HG03342 (cell line): Measurements from ENCODE around the gene GALNT10.

ENCODE experiments used
- ATAC-seq: cut with Tn5 transposase; IDR thresholded peaks from one replicate; pipeline ENCODE4 v1.9.1; 2021; ENCODE audit warnings: mild to moderate bottlenecking, moderate library complexity; ENCODE audit not compliant: unreplicated experiment

The GALNT10 gene

GRCh38 chr5:154428208-154428607 is 237.7 kb downstream of the GALNT10 start:
- ATAC-seq = no peak

GRCh38 chr5:154429341-154429740 is 238.8 kb downstream of the GALNT10 start:
- ATAC-seq = no peak

- ATAC-seq = no peak
Measured at GRCh38 chr5:154430466-154430865, 239.9 kb downstream of the GALNT10 start.

GRCh38 chr5:154430961-154431630 is 240.6 kb downstream of the GALNT10 start:
- ATAC-seq = no peak

GRCh38 chr5:154435226-154435625 is 244.7 kb downstream of the GALNT10 start:
- ATAC-seq = no peak

GRCh38 chr5:154437281-154437965 is 246.9 kb downstream of the GALNT10 start:
- ATAC-seq = no peak

- no peak for ATAC-seq
Measured at GRCh38 chr5:154440540-154440939, 250.0 kb downstream of the GALNT10 start.

- no peak for ATAC-seq
Measured at GRCh38 chr5:154442801-154443200, 252.3 kb downstream of the GALNT10 start.

- no peak for ATAC-seq
Measured at GRCh38 chr5:154444556-154445421, 254.3 kb downstream of the GALNT10 start.

- peak; percentile 94 for ATAC-seq
Measured at GRCh38 chr5:154445422-154446194, 255.1 kb downstream of the GALNT10 start, which contains the start of gene SAP30L. SAP30L (plus strand) TSS chr5:154445997; CDS start chr5:154446605, 608 bp downstream.

GRCh38 chr5:154446195-154447088 is 255.9 kb downstream of the GALNT10 start:
- ATAC-seq = peak; percentile 26

GRCh38 chr5:154447089-154447725 is 256.7 kb downstream of the GALNT10 start:
- ATAC-seq = no peak

GRCh38 chr5:154449786-154450185 is 259.3 kb downstream of the GALNT10 start:
- ATAC-seq = no peak

- ATAC-seq = no peak
Measured at GRCh38 chr5:154451957-154452356, 261.4 kb downstream of the GALNT10 start.

GRCh38 chr5:154455585-154455984 is 265.1 kb downstream of the GALNT10 start:
- no peak for ATAC-seq

- ATAC-seq = no peak
Measured at GRCh38 chr5:154456540-154456939, 266.0 kb downstream of the GALNT10 start.

- ATAC-seq = no peak
Measured at GRCh38 chr5:154459015-154459414, 268.5 kb downstream of the GALNT10 start.

GRCh38 chr5:154460172-154460571 is 269.6 kb downstream of the GALNT10 start:
- no peak for ATAC-seq

GRCh38 chr5:154461531-154461930 is 271.0 kb downstream of the GALNT10 start:
- no peak for ATAC-seq
